CD14-positive monocyte (primary cell): ENCODE results near the gene AGBL2. TPM values are rescaled to one million over a fixed set of nuclear protein-coding genes. Genes with fewer than 3 reads are reported as not detected.
A peak's percentile ranks its signal among the peaks of the same experiment; 100 is the strongest.

Experiments used
- DNase-seq, 3 donors: peaks; one replicate each; pipeline ENCODE4 v3.0.0-alpha.2; 2011 to 2022
- H2AFZ ChIP-seq: 2 replicates; pipeline ENCODE4 v1.6.0; 2012; ENCODE audit warnings: mild to moderate bottlenecking, low read depth, low read length, inconsistent platforms; ENCODE audit not compliant: insufficient read depth, poor library complexity, severe bottlenecking
- H3K27ac ChIP-seq, 2 donors: 1 replicate in 1 of 2; 2 replicates in 1 of 2; pipeline ENCODE4 v1.5.1; 2012 to 2013; ENCODE audit warnings: low read length in 2 of 2, control low read depth in 1 of 2, inconsistent platforms in 1 of 2, low read depth in 1 of 2, mild to moderate bottlenecking in 1 of 2
- H3K27me3 ChIP-seq, 2 donors: one replicate each; pipeline versions ENCODE4 v1.6.0 to v1.6.1; 2011 to 2013; ENCODE audit warnings: low read length in 2 of 2; ENCODE audit not compliant: control insufficient read depth in 2 of 2, insufficient read depth in 2 of 2
- H3K36me3 ChIP-seq, 2 donors: replicated peaks in 1 of 2; 1 replicate in 1 of 2; 2 replicates in 1 of 2; pipeline versions ENCODE4 v1.5.1 to v1.6.1; 2012 to 2013; ENCODE audit warnings: low read length in 2 of 2, control low read depth in 1 of 2, inconsistent platforms in 1 of 2, mild to moderate bottlenecking in 1 of 2; ENCODE audit not compliant: insufficient read depth in 2 of 2, control insufficient read depth in 1 of 2
- H3K4me1 ChIP-seq, 2 donors: 1 replicate in 1 of 2; 2 replicates in 1 of 2; pipeline versions ENCODE4 v1.5.1 to v1.6.1; 2012 to 2013; ENCODE audit warnings: low read length in 2 of 2, control low read depth in 1 of 2, inconsistent platforms in 1 of 2, mild to moderate bottlenecking in 1 of 2, moderate library complexity in 1 of 2; ENCODE audit not compliant: insufficient read depth in 2 of 2, control insufficient read depth in 1 of 2
- H3K4me2 ChIP-seq: replicated peaks from 2 replicates; pipeline ENCODE3; 2012; ENCODE audit warnings: low read length, moderate library complexity, mild to moderate bottlenecking; ENCODE audit not compliant: poor library complexity, severe bottlenecking; ENCODE audit errors: extremely low read depth
- H3K4me3 ChIP-seq, 3 experiments: fragments of 200-600 bp in 1 of 3; sonication (generic) in 1 of 3; replicated peaks in 1 of 3; 1 replicate in 2 of 3; 2 replicates in 1 of 3; pipeline ENCODE4 v1.5.1; 2011 to 2013; ENCODE audit warnings: low read length in 3 of 3, mild to moderate bottlenecking in 3 of 3, control low read depth in 2 of 3, low read depth in 2 of 3, inconsistent platforms in 1 of 3, moderate library complexity in 1 of 3
- H3K79me2 ChIP-seq: 2 replicates; pipeline ENCODE4 v1.6.0; 2012; ENCODE audit warnings: mild to moderate bottlenecking, control low read depth, inconsistent platforms, low read length, moderate library complexity; ENCODE audit not compliant: insufficient read depth
- H3K9ac ChIP-seq: 2 replicates; pipeline ENCODE4 v1.6.0; 2017; ENCODE audit warnings: low read length, mild to moderate bottlenecking; ENCODE audit not compliant: insufficient read depth, poor library complexity, severe bottlenecking
- H3K9me3 ChIP-seq, 2 donors: replicated peaks in 1 of 2; 1 replicate in 1 of 2; 2 replicates in 1 of 2; pipeline versions ENCODE4 v1.5.1 to v1.6.1; 2012 to 2013; ENCODE audit warnings: low read length in 2 of 2, control low read depth in 1 of 2; ENCODE audit not compliant: control insufficient read depth in 1 of 2, insufficient read depth in 1 of 2
- H4K20me1 ChIP-seq: 2 replicates; pipeline ENCODE4 v1.6.0; 2012; ENCODE audit warnings: mild to moderate bottlenecking, low read length, control low read depth, moderate library complexity; ENCODE audit not compliant: insufficient read depth
- H3K27ac Mint-ChIP-seq, 7 donors: one replicate each; pipeline ENCODE4 v1.8.0; 2020; ENCODE audit warnings: mild to moderate bottlenecking in 7 of 7, mixed read lengths in 7 of 7, moderate library complexity in 6 of 7, inconsistent platforms in 2 of 7
- H3K27me3 Mint-ChIP-seq, 3 donors: one replicate each; pipeline ENCODE4 v1.8.0; 2021 to 2022; ENCODE audit warnings: low read depth in 3 of 3, mild to moderate bottlenecking in 3 of 3, mixed read lengths in 3 of 3, moderate library complexity in 3 of 3, inconsistent platforms in 1 of 3
- H3K36me3 Mint-ChIP-seq, 2 donors: one replicate each; pipeline ENCODE4 v1.8.0; 2020; ENCODE audit warnings: mixed read lengths in 2 of 2, inconsistent platforms in 1 of 2, mild to moderate bottlenecking in 1 of 2
- H3K4me1 Mint-ChIP-seq: one replicate; pipeline ENCODE4 v1.8.0; 2020; ENCODE audit warnings: mild to moderate bottlenecking, mixed read lengths
- H3K4me3 Mint-ChIP-seq, 2 donors: one replicate each; pipeline ENCODE4 v1.8.0; 2020; ENCODE audit warnings: mild to moderate bottlenecking in 2 of 2, mixed read lengths in 2 of 2, moderate library complexity in 1 of 2
- H3K9me3 Mint-ChIP-seq, 7 donors: one replicate each; pipeline ENCODE4 v1.8.0; 2020 to 2022; ENCODE audit warnings: mixed read lengths in 7 of 7, mild to moderate bottlenecking in 6 of 7, moderate library complexity in 6 of 7, inconsistent platforms in 2 of 7
- CTCF ChIP-seq: fragments of 200-600 bp; IDR thresholded peaks from one replicate; pipeline ENCODE4 v1.8.0; 2022; ENCODE audit warnings: antibody characterized with exemption, mild to moderate bottlenecking
- WGBS: methylation state at CpG from one replicate; pipeline ENCODE4 v1.1.5; 2013; ENCODE audit warnings: missing lambda C conversion rate; ENCODE audit not compliant: insufficient coverage; 5-methylcytosine and 5-hydroxymethylcytosine counted together
- intact Hi-C, 2 donors: fragments of 100-400 bp; cut with micrococcal nuclease; formaldehyde crosslinking; loops; one replicate each; pipeline versions ENCODE4 v1.15.0 to v1.15.1; 2023
- polyA plus RNA-seq, 3 donors: library from polyadenylated mRNA; depleted of rRNA in 1 of 3; unstranded in 2 of 3; stranded (reverse) in 1 of 3; fragments of 300-500 nt in 2 of 3; fragments of >200 nt in 1 of 3; fragmentation: Illumina TruSeq in 2 of 3; gene quantifications; 1 replicate in 2 of 3; 2 replicates in 1 of 3; pipeline ENCODE4 v1.2.3, GENCODE V29; 2012 to 2021

Gene AGBL2
- polyA plus RNA-seq, 3 donors = 0.93 TPM; not detected in 2

DNA sequence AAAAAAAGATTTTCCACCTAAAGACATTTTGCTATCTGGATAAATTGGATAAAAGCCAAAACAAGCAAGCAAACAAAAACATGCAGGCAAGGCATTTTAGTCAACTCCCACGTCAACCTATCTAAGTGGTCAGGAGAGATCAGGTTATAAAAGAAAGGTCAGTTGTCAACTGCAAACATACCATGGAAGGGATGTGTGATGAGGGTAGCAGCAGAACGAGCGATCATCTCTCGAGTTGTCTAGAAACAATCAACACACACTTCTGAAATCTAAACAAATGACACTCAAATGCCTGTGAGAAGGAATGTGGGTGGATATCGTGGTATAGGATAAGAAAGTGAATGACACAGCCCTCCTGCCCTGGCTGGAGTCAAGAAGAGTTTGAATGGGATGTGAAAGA, 83.7 kb downstream of the AGBL2 start:
- Histone ChIP-seq H3K9me3 (no peaks in the 10 kb centered on the region), H3K4me2 (no peak overlapping the region), H3K9ac (no peak overlapping the region), H3K36me3 (peaks cover 80 to 95% of the 10 kb centered on the region in 2 donors), H3K4me3 (no peak overlapping the region), H3K4me1 (no peaks in the 10 kb centered on the region), H3K79me2 (no peaks in the 10 kb centered on the region), H3K27me3 (no peaks in the 10 kb centered on the region), H3K27ac (peak overlapping the region in 1 of 2 donors; percentile 26), H2AFZ (no peak overlapping the region), H4K20me1 (no peaks in the 10 kb centered on the region)
- Mint-ChIP-seq H3K4me3 (no peak overlapping the region), H3K4me1 (no peaks in the 10 kb centered on the region), H3K36me3 (peaks cover 70 to 95% of the 10 kb centered on the region in 2 donors), H3K27ac (peak overlapping the region in 1 of 7 donors; percentile 32), H3K27me3 (peaks cover 0 to 3% (median 0%) of the 10 kb centered on the region in 3 donors), H3K9me3 (no peaks in the 10 kb centered on the region)
- TF ChIP-seq CTCF = no peak
- no peak for DNase-seq
- intact Hi-C loops = no loop called here
- no CpG with 5 or more reads among the region's 5 CpGs for WGBS

- no peaks in the 10 kb centered on the region for H3K79me2 ChIP-seq
- no peaks in the 10 kb centered on the region for H3K4me1 Mint-ChIP-seq
- no peaks in the 10 kb centered on the region for H3K9me3 ChIP-seq
- peaks cover 83 to 94% of the 10 kb centered on the region in 2 donors for H3K36me3 ChIP-seq
- H3K4me3 ChIP-seq = no peak overlapping the region
- no peak for TF ChIP-seq CTCF
- H3K9me3 Mint-ChIP-seq = no peaks in the 10 kb centered on the region
- no peak overlapping the region for H3K4me2 ChIP-seq
- H3K27ac Mint-ChIP-seq = no peak overlapping the region
- H3K4me3 Mint-ChIP-seq = no peak overlapping the region
- H3K4me1 ChIP-seq = no peaks in the 10 kb centered on the region
- peaks cover 0 to 3% (median 0%) of the 10 kb centered on the region in 3 donors for H3K27me3 Mint-ChIP-seq
- no peak overlapping the region for H2AFZ ChIP-seq
- DNase-seq = no peak
- intact Hi-C loops = loop anchor here in 1 of 2 donors (10.0 kb wide), 1 partner anchor 107 kb away; no protein-coding TSS in a partner anchor
- 100% methylated on average over 1 of the region's 4 CpGs for WGBS
- peaks cover 67 to 96% of the 10 kb centered on the region in 2 donors for H3K36me3 Mint-ChIP-seq
- no peaks in the 10 kb centered on the region for H3K27me3 ChIP-seq
- no peak overlapping the region for H3K9ac ChIP-seq
- no peaks in the 10 kb centered on the region for H4K20me1 ChIP-seq
- no peak overlapping the region for H3K27ac ChIP-seq
Observed at GRCh38 chr11:47628026-47628425, 87.1 kb downstream of the AGBL2 start.
